ENCODE data around the gene SLC22A16.

- TF ChIP-seq CTCF (IDR thresholded peaks at IDR 0.05 in 2 of 3, conservative IDR thresholded peaks at IDR 0.05 in 1 of 3; ENCODE audit: control insufficient read depth in 2 of 3, extremely low read depth in 1 of 3, insufficient read depth in 1 of 3, low read depth in 3 of 3, low read length in 3 of 3) (no peak), CHD2 (IDR thresholded peaks at IDR 0.05; ENCODE audit: borderline replicate concordance, low read depth, low read length) (no peak), KDM1A (IDR thresholded peaks at IDR 0.05; ENCODE audit: borderline replicate concordance) (no peak), SKIL (IDR thresholded peaks at IDR 0.05; ENCODE audit: low read depth, poor library complexity, severe bottlenecking) (no peak), CEBPB (IDR thresholded peaks at IDR 0.05; ENCODE audit: borderline replicate concordance in 1 of 2, low read depth in 2 of 2, low read length in 2 of 2) (no peak), HSF1 (IDR thresholded peaks at IDR 0.05; ENCODE audit: low read depth, low read length) (no peak), ZBED1 (IDR thresholded peaks at IDR 0.05; ENCODE audit: borderline replicate concordance) (no peak), TAF1 (IDR thresholded peaks at IDR 0.05; ENCODE audit: borderline replicate concordance, low read depth, low read length) (no peak)
Measured at GRCh38 chr6:110446405-110446804, 30.0 kb downstream of the SLC22A16 start.

Measured in GM12878 (cell line).